Activated effector memory CD4-positive, alpha-beta T cell treated with Interleukin-2 at 50 U/mL for 16 hours (primary cell): ENCODE data around the gene NKX2-3.

ENCODE experiments used
- DNase-seq: peaks from one replicate; pipeline ENCODE4 v3.0.0-alpha.2; 2020

NKX2-3 gene

GRCh38 chr10:99526861-99527504 lies 5.8 kb upstream of the NKX2-3 start:
- DNase-seq, result no peak

- no peak for DNase-seq
These were observed 4.9 kb upstream of the NKX2-3 start for GRCh38 chr10:99527526-99528493.

GRCh38 chr10:99528494-99529441 lies 4.0 kb upstream of the NKX2-3 start:
- DNase-seq, result no peak

GRCh38 chr10:99529591-99530107 lies 3.1 kb upstream of the NKX2-3 start:
- DNase-seq, result no peak

GRCh38 chr10:99530108-99531025 lies 2.4 kb upstream of the NKX2-3 start:
- no peak for DNase-seq

- DNase-seq, result no peak
These were observed 1.6 kb upstream of the NKX2-3 start for GRCh38 chr10:99531026-99531695.

- DNase-seq, result no peak
These were observed 797 bp upstream of the NKX2-3 start for GRCh38 chr10:99531696-99532593.

GRCh38 chr10:99533496-99534449 lies 1.0 kb downstream of the NKX2-3 start:
- no peak for DNase-seq

GRCh38 chr10:99534450-99534938 lies 1.8 kb downstream of the NKX2-3 start:
- no peak for DNase-seq

- no peak for DNase-seq
These were observed 2.4 kb downstream of the NKX2-3 start for GRCh38 chr10:99534939-99535763.

- no peak for DNase-seq
These were observed 3.1 kb downstream of the NKX2-3 start for GRCh38 chr10:99535764-99536337.

GRCh38 chr10:99536338-99537085 lies 3.8 kb downstream of the NKX2-3 start:
- DNase-seq, result no peak

- no peak for DNase-seq
These were observed 4.6 kb downstream of the NKX2-3 start for GRCh38 chr10:99537086-99537988.

- DNase-seq, result no peak
These were observed 5.5 kb downstream of the NKX2-3 start for GRCh38 chr10:99537989-99538917.
